Ishikawa (cell line): ENCODE data around the gene ANXA8.

Source experiments
- CEBPB ChIP-seq: IDR thresholded peaks from 2 replicates; pipeline ENCODE4 v1.6.1; 2012
- EP300 ChIP-seq: IDR thresholded peaks from 2 replicates; pipeline ENCODE4 v1.6.1; 2012; ENCODE audit warnings: borderline replicate concordance
- FOXM1 ChIP-seq: IDR thresholded peaks from 2 replicates; pipeline ENCODE4 v1.6.1; 2012; ENCODE audit warnings: low read depth, borderline replicate concordance
- NFIC ChIP-seq: IDR thresholded peaks from 2 replicates; pipeline ENCODE4 v1.6.1; 2012
- RAD21 ChIP-seq: IDR thresholded peaks from 2 replicates; pipeline ENCODE4 v1.6.1; 2012; ENCODE audit warnings: low read depth
- TAF1 ChIP-seq: IDR thresholded peaks from 2 replicates; pipeline ENCODE4 v1.6.1; 2012; ENCODE audit warnings: low read depth, mild to moderate bottlenecking
- ZBTB7A ChIP-seq: IDR thresholded peaks from 2 replicates; pipeline ENCODE4 v1.6.1; 2012; ENCODE audit warnings: low read depth
- TF ChIP-seq, protein P1 (sequence below): IDR thresholded peaks from 2 replicates; pipeline ENCODE4 v1.6.1; 2012
- TF ChIP-seq, protein P2 (sequence below): IDR thresholded peaks from 2 replicates; pipeline ENCODE4 v1.6.1; 2012
- TF ChIP-seq, protein P3 (sequence below): IDR thresholded peaks from 2 replicates; pipeline ENCODE4 v1.6.1; 2012; ENCODE audit warnings: low read depth, mild to moderate bottlenecking

The ANXA8 gene

DNA sequence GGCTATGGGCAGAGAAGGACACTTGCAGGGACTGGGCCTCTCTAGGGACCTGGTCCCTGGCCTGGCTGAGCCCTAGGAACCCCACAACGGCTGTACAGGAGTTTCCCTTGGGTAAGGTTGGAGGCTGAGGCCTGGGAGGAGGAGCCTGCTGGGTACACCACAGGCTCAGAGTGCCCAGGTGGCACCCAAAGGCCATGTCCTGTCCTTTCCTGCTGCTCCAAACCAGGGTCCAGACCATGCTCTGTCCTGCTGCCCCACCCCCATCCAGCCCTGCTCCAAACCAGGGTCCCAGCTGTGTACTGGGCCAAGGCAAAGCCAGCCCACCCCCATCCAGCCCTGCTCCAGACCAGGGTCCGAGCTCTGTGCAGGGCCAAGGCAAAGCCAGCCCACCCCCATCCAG is 64.5 kb downstream of the ANXA8 start:
- no peak for TF ChIP-seq EP300
- no peak for TF ChIP-seq ZBTB7A
- TF ChIP-seq NFIC = no peak
- TF ChIP-seq FOXM1 = no peak
- TF ChIP-seq CEBPB = no peak
- TF ChIP-seq, protein P1, sequence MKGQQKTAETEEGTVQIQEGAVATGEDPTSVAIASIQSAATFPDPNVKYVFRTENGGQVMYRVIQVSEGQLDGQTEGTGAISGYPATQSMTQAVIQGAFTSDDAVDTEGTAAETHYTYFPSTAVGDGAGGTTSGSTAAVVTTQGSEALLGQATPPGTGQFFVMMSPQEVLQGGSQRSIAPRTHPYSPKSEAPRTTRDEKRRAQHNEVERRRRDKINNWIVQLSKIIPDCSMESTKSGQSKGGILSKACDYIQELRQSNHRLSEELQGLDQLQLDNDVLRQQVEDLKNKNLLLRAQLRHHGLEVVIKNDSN = no peak
- no peak for TF ChIP-seq TAF1
- TF ChIP-seq, protein P2, sequence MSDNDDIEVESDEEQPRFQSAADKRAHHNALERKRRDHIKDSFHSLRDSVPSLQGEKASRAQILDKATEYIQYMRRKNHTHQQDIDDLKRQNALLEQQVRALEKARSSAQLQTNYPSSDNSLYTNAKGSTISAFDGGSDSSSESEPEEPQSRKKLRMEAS = no peak

DNA sequence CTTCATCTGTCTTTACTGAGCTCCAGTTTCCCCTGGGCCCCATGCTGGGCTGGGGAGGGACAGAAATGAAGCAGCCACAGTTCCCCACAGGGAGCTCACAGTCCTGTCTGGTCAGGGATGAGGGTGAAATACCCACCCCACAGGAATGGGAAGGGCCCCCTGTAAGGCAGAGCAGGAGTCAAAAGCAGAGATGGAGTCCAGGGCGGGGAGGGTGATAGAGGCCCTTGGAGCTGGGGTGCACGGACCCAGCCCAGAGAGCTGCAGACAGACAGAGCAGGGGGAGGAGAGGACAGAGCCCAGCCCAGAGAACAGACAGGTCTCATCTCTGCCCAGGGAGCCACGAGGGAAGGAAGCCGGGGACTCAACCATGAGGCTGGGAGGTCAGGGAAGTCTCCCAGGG is 64.9 kb downstream of the ANXA8 start:
- TF ChIP-seq, protein P3, sequence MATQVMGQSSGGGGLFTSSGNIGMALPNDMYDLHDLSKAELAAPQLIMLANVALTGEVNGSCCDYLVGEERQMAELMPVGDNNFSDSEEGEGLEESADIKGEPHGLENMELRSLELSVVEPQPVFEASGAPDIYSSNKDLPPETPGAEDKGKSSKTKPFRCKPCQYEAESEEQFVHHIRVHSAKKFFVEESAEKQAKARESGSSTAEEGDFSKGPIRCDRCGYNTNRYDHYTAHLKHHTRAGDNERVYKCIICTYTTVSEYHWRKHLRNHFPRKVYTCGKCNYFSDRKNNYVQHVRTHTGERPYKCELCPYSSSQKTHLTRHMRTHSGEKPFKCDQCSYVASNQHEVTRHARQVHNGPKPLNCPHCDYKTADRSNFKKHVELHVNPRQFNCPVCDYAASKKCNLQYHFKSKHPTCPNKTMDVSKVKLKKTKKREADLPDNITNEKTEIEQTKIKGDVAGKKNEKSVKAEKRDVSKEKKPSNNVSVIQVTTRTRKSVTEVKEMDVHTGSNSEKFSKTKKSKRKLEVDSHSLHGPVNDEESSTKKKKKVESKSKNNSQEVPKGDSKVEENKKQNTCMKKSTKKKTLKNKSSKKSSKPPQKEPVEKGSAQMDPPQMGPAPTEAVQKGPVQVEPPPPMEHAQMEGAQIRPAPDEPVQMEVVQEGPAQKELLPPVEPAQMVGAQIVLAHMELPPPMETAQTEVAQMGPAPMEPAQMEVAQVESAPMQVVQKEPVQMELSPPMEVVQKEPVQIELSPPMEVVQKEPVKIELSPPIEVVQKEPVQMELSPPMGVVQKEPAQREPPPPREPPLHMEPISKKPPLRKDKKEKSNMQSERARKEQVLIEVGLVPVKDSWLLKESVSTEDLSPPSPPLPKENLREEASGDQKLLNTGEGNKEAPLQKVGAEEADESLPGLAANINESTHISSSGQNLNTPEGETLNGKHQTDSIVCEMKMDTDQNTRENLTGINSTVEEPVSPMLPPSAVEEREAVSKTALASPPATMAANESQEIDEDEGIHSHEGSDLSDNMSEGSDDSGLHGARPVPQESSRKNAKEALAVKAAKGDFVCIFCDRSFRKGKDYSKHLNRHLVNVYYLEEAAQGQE = no peak
- no peak for TF ChIP-seq RAD21

DNA sequence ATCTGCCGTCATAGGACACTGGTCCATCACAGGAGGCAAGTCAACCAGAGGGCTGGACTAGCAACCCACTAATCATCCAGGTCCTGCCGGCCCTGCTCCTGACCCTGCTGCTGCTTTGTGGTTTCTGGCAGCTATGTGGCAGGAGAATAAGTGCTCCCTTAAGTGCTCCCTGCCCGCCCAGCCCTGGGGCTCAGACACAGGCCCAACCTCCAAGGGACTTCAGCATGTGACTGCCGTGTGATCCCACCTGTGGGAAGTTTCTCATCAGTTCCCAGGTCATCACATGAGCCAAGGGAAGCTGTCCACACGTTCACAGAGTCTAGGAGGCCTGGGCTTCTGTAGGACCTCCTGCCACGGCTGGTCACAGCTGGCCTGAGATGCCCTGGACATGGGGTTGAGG is 65.6 kb downstream of the ANXA8 start:
- TF ChIP-seq, protein P2 = no peak
